ENCODE measurements around the gene PRCC. TPM values are rescaled to one million over a fixed set of nuclear protein-coding genes. Genes with fewer than 3 reads are reported as not detected.

The PRCC gene
- total RNA-seq, 1 experiment from 2014 or later = 103 TPM

DNA sequence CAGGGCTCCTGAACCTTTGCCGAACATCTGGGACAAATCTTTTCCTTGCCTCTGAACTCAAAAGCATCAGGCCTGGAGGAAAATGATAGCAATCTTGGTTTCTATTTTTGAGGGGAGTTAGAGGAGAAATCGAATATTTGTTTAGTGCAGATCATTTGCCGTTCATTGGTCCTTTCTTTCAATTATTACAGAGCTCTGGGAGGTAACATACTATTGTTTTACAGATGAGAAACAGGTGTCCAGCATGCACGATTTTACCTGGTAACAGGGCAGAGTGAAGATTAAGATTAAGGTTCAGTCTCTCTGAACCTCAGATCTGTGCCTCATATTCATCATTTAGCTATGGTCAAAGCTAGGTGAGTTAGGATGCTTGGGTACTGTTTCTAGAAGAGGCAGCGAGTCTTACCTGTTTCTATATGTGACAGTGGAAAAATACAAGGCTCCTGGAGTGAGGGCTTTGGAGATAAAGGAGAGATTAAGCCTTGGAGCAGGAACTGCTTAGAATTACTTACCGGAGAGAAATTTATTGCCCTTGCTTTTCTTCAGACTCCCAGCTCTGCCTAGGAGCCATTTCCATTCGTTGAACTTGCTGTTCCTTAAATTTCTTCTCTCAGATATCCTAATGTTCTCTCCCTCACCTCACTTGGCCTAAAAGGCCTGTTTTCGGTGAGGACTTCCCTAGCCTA lies 1.4 kb downstream of the PRCC start:
- ChIA-PET POLR2A (ENCODE audit: unreplicated experiment) (interaction anchor here (1.0 kb wide), 1 partner anchor 28 kb away, joined by 18 read pairs; the partner anchor contains the start of gene MRPL24), CTCF (interaction anchor here (0.6 to 2.0 kb wide), 2 partner anchors 16 to 43 kb away, joined by 3 to 10 read pairs; no protein-coding TSS in a partner anchor)
- peaks cover 19% of the 10 kb centered on the region; the same call in 1 of the 2 replicates for H4K20me1 ChIP-seq (ENCODE audit: low read length)
- peak overlapping the region; percentile 91 for H3K4me2 ChIP-seq (ENCODE audit: low read length)
- no peaks in the 10 kb centered on the region for H3K27me3 ChIP-seq (ENCODE audit: low read length)
- H3K9me3 ChIP-seq (ENCODE audit: low read length) = no peaks in the 10 kb centered on the region
- intact Hi-C loops (cut with micrococcal nuclease) = no loop called here
- no peaks in the 10 kb centered on the region for H3F3A ChIP-seq (ENCODE audit: low read length, unreplicated experiment)
- no peak overlapping the region for H3K27ac ChIP-seq (ENCODE audit: low read length)
- DNase-seq (no peak), ATAC-seq (no peak)
- peak overlapping the region; percentile 74 for H3K4me3 ChIP-seq (ENCODE audit: low read length)
- H3K36me3 ChIP-seq (ENCODE audit: low read depth, low read length) = peaks cover 17% of the 10 kb centered on the region
- no peak for TF ChIP-seq EZH2 (IDR thresholded peaks at IDR 0.05; ENCODE audit: low read length, unreplicated experiment)
- no peak for TF ChIP-seq EZH2phosphoT487 (IDR thresholded peaks at IDR 0.05; ENCODE audit: borderline replicate concordance, low read length)
- TF ChIP-seq, protein P1, sequence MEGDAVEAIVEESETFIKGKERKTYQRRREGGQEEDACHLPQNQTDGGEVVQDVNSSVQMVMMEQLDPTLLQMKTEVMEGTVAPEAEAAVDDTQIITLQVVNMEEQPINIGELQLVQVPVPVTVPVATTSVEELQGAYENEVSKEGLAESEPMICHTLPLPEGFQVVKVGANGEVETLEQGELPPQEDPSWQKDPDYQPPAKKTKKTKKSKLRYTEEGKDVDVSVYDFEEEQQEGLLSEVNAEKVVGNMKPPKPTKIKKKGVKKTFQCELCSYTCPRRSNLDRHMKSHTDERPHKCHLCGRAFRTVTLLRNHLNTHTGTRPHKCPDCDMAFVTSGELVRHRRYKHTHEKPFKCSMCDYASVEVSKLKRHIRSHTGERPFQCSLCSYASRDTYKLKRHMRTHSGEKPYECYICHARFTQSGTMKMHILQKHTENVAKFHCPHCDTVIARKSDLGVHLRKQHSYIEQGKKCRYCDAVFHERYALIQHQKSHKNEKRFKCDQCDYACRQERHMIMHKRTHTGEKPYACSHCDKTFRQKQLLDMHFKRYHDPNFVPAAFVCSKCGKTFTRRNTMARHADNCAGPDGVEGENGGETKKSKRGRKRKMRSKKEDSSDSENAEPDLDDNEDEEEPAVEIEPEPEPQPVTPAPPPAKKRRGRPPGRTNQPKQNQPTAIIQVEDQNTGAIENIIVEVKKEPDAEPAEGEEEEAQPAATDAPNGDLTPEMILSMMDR (conservative IDR thresholded peaks at IDR 0.05; ENCODE audit: low read depth, low read length) = no peak
- H3K4me1 ChIP-seq (ENCODE audit: insufficient read depth, low read length) = peaks cover 31% of the 10 kb centered on the region
- peaks cover 72% of the 10 kb centered on the region for H3K79me2 ChIP-seq (ENCODE audit: low read length)
- peak overlapping the region; percentile 98 for H3K9ac ChIP-seq (ENCODE audit: low read length)
- no TSS peak for BruUV-seq (replicated peaks)
- H3K9me2 ChIP-seq (replicated peaks; ENCODE audit: low read length) = no peaks in the 10 kb centered on the region
- no peak overlapping the region for H2AFZ ChIP-seq (ENCODE audit: low read length)

DNA sequence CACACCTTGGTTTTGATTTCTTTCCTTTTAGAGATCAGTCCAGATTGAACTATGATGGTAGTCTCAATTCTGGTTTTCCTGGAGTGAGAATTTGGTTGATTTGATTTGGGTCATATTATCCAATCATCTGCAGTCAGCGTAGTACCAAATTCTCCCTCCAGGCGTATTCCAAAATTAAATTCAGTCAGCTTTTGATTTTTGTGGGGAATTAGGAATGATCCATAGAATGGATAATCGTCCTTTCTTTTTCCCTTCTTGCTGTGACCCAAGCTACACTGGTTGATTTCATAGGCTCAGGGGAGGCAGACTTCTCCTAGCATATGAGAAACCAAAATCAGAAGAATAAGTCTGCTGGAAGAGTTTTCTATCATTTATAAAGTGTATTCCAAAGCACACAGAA lies 4.9 kb downstream of the PRCC start:
- intact Hi-C loops (cut with micrococcal nuclease) = no loop called here
- H3K79me2 ChIP-seq (ENCODE audit: low read length) = peaks cover 96% of the 10 kb centered on the region
- no peak overlapping the region; the same call in 1 of the 2 replicates for H3K4me2 ChIP-seq (ENCODE audit: low read length)
- H3K9ac ChIP-seq (ENCODE audit: low read length) = no peak overlapping the region
- H3K4me3 ChIP-seq (ENCODE audit: low read length) = no peak overlapping the region
- no peak overlapping the region for H2AFZ ChIP-seq (ENCODE audit: low read length)
- peaks cover 33% of the 10 kb centered on the region for H4K20me1 ChIP-seq (ENCODE audit: low read length)
- ATAC-seq (no peak), DNase-seq (no peak)
- BruUV-seq (replicated peaks) = no TSS peak
- peaks cover 25% of the 10 kb centered on the region for H3K36me3 ChIP-seq (ENCODE audit: low read depth, low read length)
- H3K27ac ChIP-seq (ENCODE audit: low read length) = no peak overlapping the region
- H3F3A ChIP-seq (ENCODE audit: low read length, unreplicated experiment) = no peaks in the 10 kb centered on the region
- H3K27me3 ChIP-seq (ENCODE audit: low read length) = no peaks in the 10 kb centered on the region
- peaks cover 24% of the 10 kb centered on the region for H3K4me1 ChIP-seq (ENCODE audit: insufficient read depth, low read length)
- no peaks in the 10 kb centered on the region for H3K9me2 ChIP-seq (replicated peaks; ENCODE audit: low read length)
- CTCF ChIA-PET = interaction anchor here (0.9 kb wide), 1 partner anchor 46 kb away, joined by 4 read pairs; no protein-coding TSS in a partner anchor
- H3K9me3 ChIP-seq (ENCODE audit: low read length) = no peaks in the 10 kb centered on the region
- POLR2A ChIA-PET (ENCODE audit: unreplicated experiment) = no interaction called here
- TF ChIP-seq, protein P1 (conservative IDR thresholded peaks at IDR 0.05; ENCODE audit: low read depth, low read length) = no peak
- TF ChIP-seq EZH2phosphoT487 (IDR thresholded peaks at IDR 0.05; ENCODE audit: borderline replicate concordance, low read length) (no peak), EZH2 (IDR thresholded peaks at IDR 0.05; ENCODE audit: low read length, unreplicated experiment) (no peak)
